ENCODE measurements around the gene DNAJB12. TPM values are rescaled to one million over a fixed set of nuclear protein-coding genes. Genes with fewer than 3 reads are reported as not detected.
A peak's percentile ranks its signal among the peaks of the same experiment; 100 is the strongest.

Gene DNAJB12
- total RNA-seq, 1 experiment from 2014 or later, result 48.0 TPM

DNA sequence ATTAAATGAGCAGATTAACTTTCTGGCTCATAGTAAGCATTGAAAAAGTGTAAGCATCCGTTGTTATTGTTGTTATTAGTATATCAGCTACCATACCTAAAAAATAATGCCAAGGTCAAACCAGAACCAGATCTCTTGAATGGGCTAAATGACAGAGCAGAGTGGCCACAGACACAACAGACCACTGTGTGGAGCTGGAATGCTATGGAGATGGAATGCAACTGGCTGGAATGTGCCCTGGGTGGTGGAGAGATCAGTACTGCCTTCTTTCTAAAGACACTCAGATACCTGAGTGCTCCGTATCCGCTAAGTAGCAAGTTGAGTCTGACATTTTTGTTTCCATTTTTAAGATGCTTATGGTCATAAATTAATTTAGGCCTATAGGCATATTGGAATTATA, 20.5 kb upstream of the DNAJB12 start:
- Mint-ChIP-seq H3K36me3 (ENCODE audit: insufficient read depth, unreplicated experiment) (no peaks in the 10 kb centered on the region), H3K4me3 (ENCODE audit: low read depth, unreplicated experiment) (no peak overlapping the region), H3K27ac (ENCODE audit: unreplicated experiment) (no peak overlapping the region), H3K27me3 (ENCODE audit: unreplicated experiment) (no peaks in the 10 kb centered on the region), H3K4me1 (ENCODE audit: low read depth, unreplicated experiment) (no peaks in the 10 kb centered on the region), H3K9me3 (ENCODE audit: low read depth, unreplicated experiment) (no peaks in the 10 kb centered on the region)
- intact Hi-C loops (cut with micrococcal nuclease; ENCODE audit: unreplicated experiment), result no loop called here
- CTCF ChIA-PET, result interaction anchor here (0.6 to 1.1 kb wide), 5 partner anchors 397 to 853 kb away, joined by 3 read pairs; no protein-coding TSS in a partner anchor
- DNase-seq, result no peak
- TF ChIP-seq, protein P1, sequence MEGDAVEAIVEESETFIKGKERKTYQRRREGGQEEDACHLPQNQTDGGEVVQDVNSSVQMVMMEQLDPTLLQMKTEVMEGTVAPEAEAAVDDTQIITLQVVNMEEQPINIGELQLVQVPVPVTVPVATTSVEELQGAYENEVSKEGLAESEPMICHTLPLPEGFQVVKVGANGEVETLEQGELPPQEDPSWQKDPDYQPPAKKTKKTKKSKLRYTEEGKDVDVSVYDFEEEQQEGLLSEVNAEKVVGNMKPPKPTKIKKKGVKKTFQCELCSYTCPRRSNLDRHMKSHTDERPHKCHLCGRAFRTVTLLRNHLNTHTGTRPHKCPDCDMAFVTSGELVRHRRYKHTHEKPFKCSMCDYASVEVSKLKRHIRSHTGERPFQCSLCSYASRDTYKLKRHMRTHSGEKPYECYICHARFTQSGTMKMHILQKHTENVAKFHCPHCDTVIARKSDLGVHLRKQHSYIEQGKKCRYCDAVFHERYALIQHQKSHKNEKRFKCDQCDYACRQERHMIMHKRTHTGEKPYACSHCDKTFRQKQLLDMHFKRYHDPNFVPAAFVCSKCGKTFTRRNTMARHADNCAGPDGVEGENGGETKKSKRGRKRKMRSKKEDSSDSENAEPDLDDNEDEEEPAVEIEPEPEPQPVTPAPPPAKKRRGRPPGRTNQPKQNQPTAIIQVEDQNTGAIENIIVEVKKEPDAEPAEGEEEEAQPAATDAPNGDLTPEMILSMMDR (IDR thresholded peaks at IDR 0.05; ENCODE audit: unreplicated experiment), result no peak
- no TSS peak for BruUV-seq (replicated peaks)

DNA sequence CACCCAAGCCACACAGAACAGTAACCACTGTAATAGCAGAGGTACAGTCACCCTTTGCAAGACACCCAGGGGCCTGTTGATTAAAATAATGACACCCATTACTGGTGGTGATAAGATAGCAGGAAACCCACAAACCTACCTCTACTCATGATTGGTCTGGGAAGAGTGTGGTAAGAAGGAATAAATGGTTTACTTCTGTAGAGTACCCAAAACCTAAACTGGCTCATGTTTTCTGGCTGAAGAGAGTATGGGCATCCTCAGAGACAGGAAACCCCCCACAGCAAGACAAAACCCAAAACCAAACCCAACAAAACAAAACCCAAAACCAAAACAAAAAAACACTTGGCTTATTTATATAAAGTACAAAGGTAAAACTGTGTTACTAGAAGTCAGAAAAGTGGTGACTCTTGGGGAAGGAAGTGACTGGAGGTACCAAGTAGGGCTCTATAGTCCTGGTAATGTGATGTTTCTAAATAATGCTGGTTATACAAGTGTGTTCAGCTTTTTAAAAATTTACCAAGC, 15.5 kb upstream of the DNAJB12 start:
- BruUV-seq (replicated peaks), result no TSS peak
- no peak overlapping the region for H3K27ac Mint-ChIP-seq (ENCODE audit: unreplicated experiment)
- H3K27me3 Mint-ChIP-seq (ENCODE audit: unreplicated experiment), result no peaks in the 10 kb centered on the region
- intact Hi-C loops (cut with micrococcal nuclease; ENCODE audit: unreplicated experiment), result no loop called here
- TF ChIP-seq, protein P1 (IDR thresholded peaks at IDR 0.05; ENCODE audit: unreplicated experiment), result no peak
- no peaks in the 10 kb centered on the region for H3K9me3 Mint-ChIP-seq (ENCODE audit: low read depth, unreplicated experiment)
- peaks cover 5% of the 10 kb centered on the region for H3K36me3 Mint-ChIP-seq (ENCODE audit: insufficient read depth, unreplicated experiment)
- no peak overlapping the region for H3K4me3 Mint-ChIP-seq (ENCODE audit: low read depth, unreplicated experiment)
- CTCF ChIA-PET, result no interaction called here
- DNase-seq, result no peak
- no peaks in the 10 kb centered on the region for H3K4me1 Mint-ChIP-seq (ENCODE audit: low read depth, unreplicated experiment)

DNA sequence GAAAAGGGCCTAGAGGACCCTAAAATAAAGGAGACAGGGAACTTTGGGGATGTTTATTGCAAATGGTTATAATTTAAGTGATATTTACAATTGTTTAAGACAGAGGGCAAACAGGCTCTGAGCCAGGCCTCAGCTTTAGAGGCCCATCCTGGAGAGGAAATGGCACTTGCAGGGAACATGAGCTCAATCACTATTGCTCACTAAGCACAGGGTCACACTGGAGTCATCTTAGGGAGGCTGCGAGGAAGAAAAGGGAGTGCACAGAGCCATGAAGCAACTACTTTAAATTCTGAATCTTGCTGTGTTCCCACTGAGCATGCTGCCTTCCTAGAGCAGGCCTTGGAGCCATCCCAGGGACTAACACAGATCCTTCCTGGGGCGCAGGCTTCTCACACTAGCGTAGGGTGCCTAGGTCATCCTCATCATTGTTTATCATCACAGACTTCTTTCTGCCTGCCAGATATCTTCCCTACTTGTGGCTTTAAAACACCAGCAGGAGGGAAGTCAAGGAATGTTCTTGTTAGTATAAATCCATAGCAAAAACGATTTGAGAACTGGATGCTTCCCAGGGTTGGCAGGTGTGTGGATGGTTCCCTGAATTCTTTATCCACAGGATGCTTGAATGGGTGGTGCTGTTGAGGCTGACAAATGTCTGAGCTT, 12.7 kb upstream of the DNAJB12 start:
- Mint-ChIP-seq H3K4me1 (ENCODE audit: low read depth, unreplicated experiment) (peaks cover 11% of the 10 kb centered on the region), H3K27ac (ENCODE audit: unreplicated experiment) (no peak overlapping the region), H3K36me3 (ENCODE audit: insufficient read depth, unreplicated experiment) (peaks cover 12% of the 10 kb centered on the region), H3K4me3 (ENCODE audit: low read depth, unreplicated experiment) (no peak overlapping the region), H3K9me3 (ENCODE audit: low read depth, unreplicated experiment) (no peaks in the 10 kb centered on the region), H3K27me3 (ENCODE audit: unreplicated experiment) (no peaks in the 10 kb centered on the region)
- intact Hi-C loops (cut with micrococcal nuclease; ENCODE audit: unreplicated experiment), result no loop called here
- TF ChIP-seq, protein P1 (IDR thresholded peaks at IDR 0.05; ENCODE audit: unreplicated experiment), result no peak
- BruUV-seq (replicated peaks), result TSS peak; percentile 78
- no peak for DNase-seq
- CTCF ChIA-PET, result no interaction called here

DNA sequence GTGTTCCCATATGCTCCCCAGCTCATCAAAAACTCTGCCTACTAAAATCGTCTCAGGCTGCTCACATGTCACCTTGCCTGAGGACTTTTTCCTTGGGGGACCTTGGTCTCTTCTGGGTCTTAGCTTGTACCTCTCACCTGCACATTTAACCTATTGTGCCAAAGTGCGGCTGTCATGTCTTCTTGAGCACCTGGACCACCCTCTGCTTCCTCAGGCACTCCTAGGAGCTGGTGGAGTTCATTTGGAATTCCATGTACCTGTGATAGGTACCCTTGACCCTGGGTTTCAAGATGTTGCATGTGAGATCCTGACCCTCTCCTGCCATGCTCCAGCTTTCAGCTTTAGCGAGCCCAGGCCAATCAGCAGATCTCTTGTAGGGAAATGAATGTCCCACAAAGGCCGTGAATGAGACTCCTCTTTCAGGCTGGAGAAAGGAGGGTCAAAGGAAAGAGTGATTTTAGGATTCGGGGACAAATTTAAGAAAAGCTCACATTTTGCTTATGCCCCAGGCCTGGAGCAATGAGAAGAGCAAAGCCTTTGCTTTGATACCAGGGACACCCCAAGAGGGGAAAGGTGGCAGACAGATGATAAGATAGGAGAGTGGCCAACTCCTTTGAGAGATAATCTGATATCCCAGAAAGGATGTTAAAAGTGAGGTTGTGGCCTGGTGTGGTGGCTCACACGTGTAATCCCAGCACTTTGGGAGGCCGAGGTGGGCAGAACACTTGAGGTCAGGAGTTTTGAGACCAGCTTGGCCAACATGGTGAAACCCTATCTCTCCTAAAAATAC, 10.6 kb upstream of the DNAJB12 start:
- intact Hi-C loops (cut with micrococcal nuclease; ENCODE audit: unreplicated experiment), result loop anchor here (2.0 kb wide), 1 partner anchor 696 kb away; no protein-coding TSS in a partner anchor
- H3K4me3 Mint-ChIP-seq (ENCODE audit: low read depth, unreplicated experiment), result no peak overlapping the region
- DNase-seq, result no peak
- H3K4me1 Mint-ChIP-seq (ENCODE audit: low read depth, unreplicated experiment), result peaks cover 11% of the 10 kb centered on the region
- no TSS peak for BruUV-seq (replicated peaks)
- CTCF ChIA-PET, result interaction anchor here (0.6 to 1.5 kb wide), 5 partner anchors 109 to 696 kb away, joined by 3 to 5 read pairs (median 5); no protein-coding TSS in a partner anchor
- TF ChIP-seq, protein P1 (IDR thresholded peaks at IDR 0.05; ENCODE audit: unreplicated experiment), result no peak
- peak overlapping the region; percentile 16 for H3K27ac Mint-ChIP-seq (ENCODE audit: unreplicated experiment)
- H3K9me3 Mint-ChIP-seq (ENCODE audit: low read depth, unreplicated experiment), result no peaks in the 10 kb centered on the region
- H3K36me3 Mint-ChIP-seq (ENCODE audit: insufficient read depth, unreplicated experiment), result peaks cover 12% of the 10 kb centered on the region
- H3K27me3 Mint-ChIP-seq (ENCODE audit: unreplicated experiment), result no peaks in the 10 kb centered on the region

Measured in Calu3 (cell line).